HEK293 (cell line): ENCODE data around the gene GPS1.

Experiments used
- EGR2 ChIP-seq: fragments of 450-650 bp; formaldehyde crosslinking; IDR thresholded peaks from 2 replicates; pipeline ENCODE4 v1.5.1; 2016; ENCODE audit warnings: low read depth, missing biosample characterization, missing genetic modification characterization
- GLIS1 ChIP-seq: fragments of 450-650 bp; formaldehyde crosslinking; IDR thresholded peaks from 2 replicates; pipeline ENCODE4 v1.5.1; 2016; ENCODE audit warnings: missing biosample characterization, missing genetic modification characterization
- IKZF3 ChIP-seq: fragments of 450-650 bp; IDR thresholded peaks from 2 replicates; pipeline ENCODE4 v1.5.0; 2018; ENCODE audit warnings: missing biosample characterization, mild to moderate bottlenecking, missing genetic modification characterization, moderate library complexity
- MYNN ChIP-seq: fragments of 450-650 bp; formaldehyde crosslinking; IDR thresholded peaks from 2 replicates; pipeline ENCODE4 v1.5.1; 2016; ENCODE audit warnings: missing biosample characterization, missing genetic modification characterization, borderline replicate concordance
- REST ChIP-seq: fragments of 450-650 bp; formaldehyde crosslinking; IDR thresholded peaks from 2 replicates; pipeline ENCODE4 v1.5.1; 2016; ENCODE audit warnings: missing biosample characterization, missing genetic modification characterization
- WT1 ChIP-seq: fragments of 450-650 bp; formaldehyde crosslinking; IDR thresholded peaks from 2 replicates; pipeline ENCODE4 v1.5.1; 2016; ENCODE audit warnings: missing biosample characterization, missing genetic modification characterization
- ZNF132 ChIP-seq: fragments of 450-650 bp; formaldehyde crosslinking; IDR thresholded peaks from 2 replicates; pipeline ENCODE4 v1.5.1; 2017; ENCODE audit warnings: missing biosample characterization, missing genetic modification characterization, borderline replicate concordance
- ZNF292 ChIP-seq: fragments of 450-650 bp; formaldehyde crosslinking; IDR thresholded peaks from 2 replicates; pipeline ENCODE4 v1.5.1; 2016; ENCODE audit warnings: low read depth, missing biosample characterization, missing genetic modification characterization, borderline replicate concordance
- ZNF311 ChIP-seq: fragments of 450-650 bp; formaldehyde crosslinking; IDR thresholded peaks from 2 replicates; pipeline ENCODE4 v1.5.1; 2017; ENCODE audit warnings: missing biosample characterization, missing genetic modification characterization, borderline replicate concordance
- ZNF366 ChIP-seq: fragments of 450-650 bp; formaldehyde crosslinking; conservative IDR thresholded peaks from 2 replicates; pipeline ENCODE4 v1.5.1; 2016; ENCODE audit warnings: missing biosample characterization, missing genetic modification characterization
- ZNF449 ChIP-seq: fragments of 450-650 bp; formaldehyde crosslinking; IDR thresholded peaks from 2 replicates; pipeline ENCODE4 v1.5.1; 2017; ENCODE audit warnings: missing biosample characterization, mild to moderate bottlenecking, missing genetic modification characterization, moderate library complexity
- ZNF501 ChIP-seq: fragments of 450-650 bp; formaldehyde crosslinking; IDR thresholded peaks from 2 replicates; pipeline ENCODE4 v1.5.1; 2016; ENCODE audit warnings: missing biosample characterization, missing genetic modification characterization
- ZNF513 ChIP-seq: fragments of 450-650 bp; IDR thresholded peaks from 2 replicates; pipeline ENCODE4 v1.5.1; 2018; ENCODE audit warnings: missing biosample characterization, missing genetic modification characterization
- ZNF518A ChIP-seq: fragments of 450-650 bp; formaldehyde crosslinking; conservative IDR thresholded peaks from 2 replicates; pipeline ENCODE4 v1.5.1; 2016; ENCODE audit warnings: low read depth, missing biosample characterization, missing genetic modification characterization
- ZNF610 ChIP-seq: fragments of 450-650 bp; formaldehyde crosslinking; IDR thresholded peaks from 2 replicates; pipeline ENCODE4 v1.5.1; 2016; ENCODE audit warnings: missing biosample characterization, missing genetic modification characterization, borderline replicate concordance
- ZNF639 ChIP-seq: fragments of 450-650 bp; formaldehyde crosslinking; IDR thresholded peaks from 2 replicates; pipeline ENCODE4 v1.5.1; 2016; ENCODE audit warnings: missing biosample characterization, missing genetic modification characterization
- ZNF658 ChIP-seq: fragments of 450-650 bp; formaldehyde crosslinking; IDR thresholded peaks from 2 replicates; pipeline ENCODE4; 2016; ENCODE audit warnings: missing biosample characterization, missing genetic modification characterization
- ZNF670 ChIP-seq: fragments of 450-650 bp; formaldehyde crosslinking; IDR thresholded peaks from 2 replicates; pipeline ENCODE4 v1.5.1; 2016; ENCODE audit warnings: missing biosample characterization, missing genetic modification characterization, low read depth
- ZNF704 ChIP-seq: fragments of 450-650 bp; formaldehyde crosslinking; IDR thresholded peaks from 2 replicates; pipeline ENCODE4 v1.5.1; 2016; ENCODE audit warnings: missing biosample characterization, missing genetic modification characterization
- ZNF76 ChIP-seq: fragments of 450-650 bp; formaldehyde crosslinking; IDR thresholded peaks from 2 replicates; pipeline ENCODE4; 2016; ENCODE audit warnings: low read depth, missing biosample characterization, missing genetic modification characterization, borderline replicate concordance
- TF ChIP-seq, protein P1 (sequence below): fragments of 450-650 bp; formaldehyde crosslinking; IDR thresholded peaks from 2 replicates; pipeline ENCODE4 v1.5.1; 2017; ENCODE audit warnings: missing biosample characterization, missing genetic modification characterization

Gene GPS1

GRCh38 chr17:82030470-82031302 is 21.0 kb upstream of the GPS1 start (continued):
- no peak; the same call in 1 of the 2 replicates for TF ChIP-seq ZNF639 (tag by site-specific recombination)
- TF ChIP-seq ZNF501: peak; percentile 41; the same call in 1 of the 2 replicates
- TF ChIP-seq ZNF513 (tag by site-specific recombination): no peak
- peak; percentile 87 for TF ChIP-seq GLIS1 (tag by site-specific recombination)
- no peak for TF ChIP-seq ZNF670
- peak; percentile 60; the same call in 1 of the 2 replicates for TF ChIP-seq EGR2 (tag by site-specific recombination)
- TF ChIP-seq REST (tag by site-specific recombination): no peak
- TF ChIP-seq ZNF704 (tag by site-specific recombination): no peak
- TF ChIP-seq, protein P1, sequence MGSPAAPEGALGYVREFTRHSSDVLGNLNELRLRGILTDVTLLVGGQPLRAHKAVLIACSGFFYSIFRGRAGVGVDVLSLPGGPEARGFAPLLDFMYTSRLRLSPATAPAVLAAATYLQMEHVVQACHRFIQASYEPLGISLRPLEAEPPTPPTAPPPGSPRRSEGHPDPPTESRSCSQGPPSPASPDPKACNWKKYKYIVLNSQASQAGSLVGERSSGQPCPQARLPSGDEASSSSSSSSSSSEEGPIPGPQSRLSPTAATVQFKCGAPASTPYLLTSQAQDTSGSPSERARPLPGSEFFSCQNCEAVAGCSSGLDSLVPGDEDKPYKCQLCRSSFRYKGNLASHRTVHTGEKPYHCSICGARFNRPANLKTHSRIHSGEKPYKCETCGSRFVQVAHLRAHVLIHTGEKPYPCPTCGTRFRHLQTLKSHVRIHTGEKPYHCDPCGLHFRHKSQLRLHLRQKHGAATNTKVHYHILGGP: no peak
- no peak for TF ChIP-seq ZNF132 (tag by site-specific recombination)
- no peak for TF ChIP-seq ZNF292 (tag by site-specific recombination)
- TF ChIP-seq MYNN: no peak
- no peak for TF ChIP-seq ZNF518A (tag by site-specific recombination)
- TF ChIP-seq ZNF311 (tag by site-specific recombination): no peak
- TF ChIP-seq ZNF610 (tag by site-specific recombination): no peak
- 0 out of 2 replicates have a peak, but pooled peaks have one; percentile 47 for TF ChIP-seq WT1
- peak; percentile 44; the same call in 1 of the 2 replicates for TF ChIP-seq ZNF76 (tag by site-specific recombination)
- TF ChIP-seq ZNF366 (tag by site-specific recombination): 0 out of 2 replicates have a peak, but pooled peaks have one; percentile 16
- TF ChIP-seq ZNF658 (tag by site-specific recombination): no peak
- peak; percentile 89 for TF ChIP-seq IKZF3
- TF ChIP-seq ZNF449 (tag by site-specific recombination): peak; percentile 41; the same call in 1 of the 2 replicates
